Measurements from ENCODE around the gene OSGIN1.

The OSGIN1 gene

GRCh38 chr16:83925957-83926725 lies 26.9 kb upstream of the OSGIN1 start:
- in situ Hi-C loops (cut with MboI; ENCODE audit: low sequenced_read_pairs) = no loop called here

- in situ Hi-C loops (cut with MboI; ENCODE audit: low sequenced_read_pairs) = no loop called here
These were observed 26.2 kb upstream of the OSGIN1 start for GRCh38 chr16:83926726-83927397.

GRCh38 chr16:83928341-83929055 lies 24.5 kb upstream of the OSGIN1 start:
- in situ Hi-C loops (cut with MboI; ENCODE audit: low sequenced_read_pairs) = no loop called here

- in situ Hi-C loops (cut with MboI; ENCODE audit: low sequenced_read_pairs) = no loop called here
These were observed 23.1 kb upstream of the OSGIN1 start for GRCh38 chr16:83929811-83930555.

DNA sequence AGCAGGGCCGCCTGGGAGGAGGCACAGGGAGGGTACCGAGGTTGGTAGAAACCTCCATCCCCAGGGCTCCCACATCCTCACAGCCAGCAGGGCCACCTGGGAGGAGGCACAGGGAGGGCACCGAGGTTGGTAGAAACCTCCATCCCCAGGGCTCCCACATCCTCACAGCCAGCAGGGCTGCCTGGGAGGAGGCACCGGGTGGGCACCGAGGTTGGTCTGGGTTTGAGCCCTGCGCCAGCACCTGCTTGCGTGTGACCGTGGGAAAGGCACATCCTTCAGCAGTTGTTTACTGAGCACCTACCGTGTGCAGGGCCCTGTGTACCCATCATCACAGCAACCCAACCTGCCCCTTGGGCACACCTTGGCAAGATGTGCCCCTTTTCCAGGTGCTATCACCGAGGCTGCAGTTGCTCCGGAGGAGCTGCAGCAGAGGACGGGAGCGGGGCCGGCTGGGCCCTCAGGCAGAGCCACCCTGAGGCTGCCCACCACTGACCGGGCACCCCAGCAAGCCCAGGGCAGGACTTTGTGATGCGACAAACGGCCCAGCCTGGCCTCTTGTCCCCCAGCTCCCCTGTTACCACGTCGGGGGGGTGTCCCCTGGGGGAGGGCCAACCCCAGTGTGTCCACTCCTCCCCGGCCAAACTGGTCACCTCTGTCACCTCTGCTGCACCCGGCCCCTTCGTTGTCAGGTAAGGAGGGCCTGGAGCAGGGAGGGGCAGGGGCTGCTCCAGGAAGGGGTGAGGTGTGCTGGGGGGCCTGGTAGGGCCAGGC lies 22.1 kb upstream of the OSGIN1 start:
- in situ Hi-C loops (cut with MboI; ENCODE audit: low sequenced_read_pairs) = no loop called here

GRCh38 chr16:83931556-83931955 lies 21.5 kb upstream of the OSGIN1 start:
- in situ Hi-C loops (cut with MboI; ENCODE audit: low sequenced_read_pairs) = no loop called here

- in situ Hi-C loops (cut with MboI; ENCODE audit: low sequenced_read_pairs) = no loop called here
These were observed 20.7 kb upstream of the OSGIN1 start for GRCh38 chr16:83932304-83932703.

DNA sequence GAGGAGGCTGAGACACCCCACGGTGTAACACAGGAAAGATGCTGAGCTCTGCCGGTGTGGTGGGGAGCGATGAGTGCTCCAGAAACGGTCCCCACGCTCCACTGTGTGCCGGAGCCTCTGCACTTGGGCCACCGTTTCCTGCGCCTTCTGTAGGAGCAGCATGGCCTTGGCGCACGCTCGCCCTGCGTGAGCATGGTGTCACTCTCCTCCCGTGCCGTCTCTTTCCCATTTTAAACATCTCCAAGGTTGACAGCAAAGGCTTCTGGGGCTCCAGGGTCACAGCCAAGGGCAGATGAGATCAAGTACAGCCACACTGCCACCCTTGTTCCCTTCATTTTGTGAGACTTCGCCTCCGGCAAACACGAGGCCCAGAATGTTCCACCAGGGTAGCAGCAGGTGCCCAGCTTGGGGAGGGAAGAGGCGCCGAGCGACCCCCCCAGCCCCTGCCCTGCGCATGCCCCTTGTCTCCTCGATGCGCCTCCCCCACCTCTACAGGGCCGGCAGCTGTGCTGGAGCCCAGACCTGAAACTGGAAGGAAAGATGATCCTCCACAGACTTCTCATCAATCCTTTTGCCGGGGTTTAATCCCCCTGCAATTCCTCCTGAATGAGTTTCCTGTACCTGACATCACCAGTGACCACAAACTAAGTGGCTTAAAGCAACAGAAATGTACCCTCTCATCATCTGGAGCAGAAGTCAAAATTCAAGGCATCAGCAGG lies 19.9 kb upstream of the OSGIN1 start:
- in situ Hi-C loops (cut with MboI; ENCODE audit: low sequenced_read_pairs) = no loop called here

- in situ Hi-C loops (cut with MboI; ENCODE audit: low sequenced_read_pairs) = no loop called here
These were observed 19.0 kb upstream of the OSGIN1 start for GRCh38 chr16:83933885-83934683.

- in situ Hi-C loops (cut with MboI; ENCODE audit: low sequenced_read_pairs) = no loop called here
These were observed 18.4 kb upstream of the OSGIN1 start for GRCh38 chr16:83934684-83934977.

DNA sequence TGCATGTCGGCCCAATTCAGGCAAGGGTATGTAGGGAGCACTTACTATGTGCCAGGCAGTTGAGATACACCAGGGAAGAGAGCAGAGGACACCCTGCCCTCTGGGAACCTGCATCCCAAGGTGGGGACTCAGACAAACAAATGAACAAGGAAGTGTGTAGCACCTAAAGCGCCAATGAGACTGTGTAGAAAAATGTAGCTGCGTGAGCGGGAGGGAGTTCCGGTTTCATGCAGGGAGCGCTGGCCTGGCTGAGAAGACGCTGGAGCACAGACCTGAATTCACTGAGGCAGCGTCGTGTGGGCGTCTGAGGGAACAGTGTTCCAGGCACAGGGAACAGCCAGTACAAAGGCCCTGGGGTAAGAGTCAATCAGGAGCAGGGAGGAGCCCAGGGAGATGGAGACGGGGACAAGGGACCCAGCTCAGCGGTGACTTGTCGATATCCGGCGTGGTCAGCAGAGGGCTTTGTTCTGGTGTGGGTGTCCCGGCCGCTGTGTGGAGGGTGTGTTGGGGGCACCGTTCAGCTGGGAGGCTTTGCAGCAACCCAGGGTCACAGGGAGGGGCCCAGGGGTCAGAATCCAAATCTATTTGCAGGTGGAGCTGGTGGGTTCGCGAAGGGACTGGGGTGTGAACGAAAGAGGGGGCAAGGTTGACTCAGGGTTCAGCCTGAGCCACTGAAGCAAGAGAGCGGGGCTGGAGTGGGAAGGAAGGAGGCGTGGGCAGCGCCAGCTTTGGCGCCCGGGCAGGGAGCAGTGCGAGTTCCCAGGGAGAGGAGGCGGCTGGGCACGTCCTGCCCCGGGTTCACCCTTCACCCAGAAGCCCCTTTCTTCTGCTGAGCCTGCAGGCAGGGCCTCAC lies 17.8 kb upstream of the OSGIN1 start:
- in situ Hi-C loops (cut with MboI; ENCODE audit: low sequenced_read_pairs) = no loop called here

DNA sequence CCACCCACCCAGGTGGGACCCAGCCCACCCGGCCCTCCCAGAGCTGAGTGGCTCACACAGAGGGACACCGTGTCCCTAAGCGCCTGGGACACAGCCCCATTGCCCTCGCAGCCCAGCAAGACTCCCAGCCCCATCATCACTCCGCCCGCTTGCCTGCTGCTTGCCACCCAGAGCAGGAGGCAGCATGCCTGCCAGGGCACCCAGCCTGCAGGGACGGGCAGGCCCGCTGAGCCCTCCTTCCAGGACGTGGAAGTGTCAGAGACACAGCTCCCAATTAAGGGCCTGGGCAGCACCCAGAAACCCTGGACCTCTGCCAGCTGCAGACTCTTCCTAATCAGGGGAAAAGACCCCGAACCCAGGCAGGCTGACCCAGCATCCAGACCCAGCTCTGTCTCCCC lies 17.2 kb upstream of the OSGIN1 start:
- in situ Hi-C loops (cut with MboI; ENCODE audit: low sequenced_read_pairs) = no loop called here

DNA sequence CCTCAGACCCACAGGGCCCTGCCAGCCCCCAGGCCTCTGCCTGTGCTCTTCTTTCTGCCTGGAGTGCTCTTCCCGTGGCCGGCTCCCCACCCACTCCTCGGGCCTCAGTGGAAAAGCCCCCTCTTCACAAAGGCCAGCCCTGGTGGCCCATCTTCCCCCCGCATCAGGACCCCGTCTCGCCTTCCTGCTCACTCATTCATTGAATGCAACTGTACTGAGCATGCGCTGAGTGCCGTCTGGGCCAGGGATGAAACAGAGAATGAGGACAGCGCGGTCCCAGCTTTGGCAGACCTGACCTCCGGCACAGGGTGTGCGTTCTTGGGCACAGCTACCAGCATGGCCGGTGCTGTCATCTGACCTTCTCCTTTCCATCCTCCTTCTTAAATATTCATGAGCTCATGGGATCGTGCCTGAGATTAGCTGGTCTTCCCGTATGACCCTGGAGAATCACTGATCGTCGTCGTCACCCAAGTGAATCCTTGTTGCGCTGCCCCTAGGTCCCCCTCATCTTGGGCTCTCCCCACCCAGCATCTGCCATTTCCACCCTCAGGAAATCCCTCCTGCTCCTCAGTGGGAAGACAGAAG lies 16.4 kb upstream of the OSGIN1 start:
- in situ Hi-C loops (cut with MboI; ENCODE audit: low sequenced_read_pairs) = no loop called here

DNA sequence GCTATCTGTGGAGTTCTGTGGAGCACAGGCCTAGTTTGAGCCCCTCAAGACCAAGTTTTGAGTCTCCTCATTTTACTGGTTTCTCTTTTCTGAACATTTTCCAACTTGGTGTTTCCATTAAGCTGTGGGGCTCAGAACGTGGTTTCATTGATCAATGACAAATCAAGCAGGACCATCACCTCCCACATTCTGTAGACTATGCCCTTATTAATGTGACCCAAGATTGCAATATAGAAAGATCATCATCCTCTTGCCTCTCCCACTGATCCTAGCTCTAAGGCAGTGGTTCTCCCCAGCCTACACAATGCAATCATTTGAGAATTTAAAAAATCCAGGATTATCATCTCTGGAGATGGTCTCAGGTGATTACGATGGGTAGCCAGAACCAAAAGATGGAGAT lies 15.8 kb upstream of the OSGIN1 start:
- in situ Hi-C loops (cut with MboI; ENCODE audit: low sequenced_read_pairs) = no loop called here

- in situ Hi-C loops (cut with MboI; ENCODE audit: low sequenced_read_pairs) = no loop called here
These were observed 14.8 kb upstream of the OSGIN1 start for GRCh38 chr16:83937922-83938885.

DNA sequence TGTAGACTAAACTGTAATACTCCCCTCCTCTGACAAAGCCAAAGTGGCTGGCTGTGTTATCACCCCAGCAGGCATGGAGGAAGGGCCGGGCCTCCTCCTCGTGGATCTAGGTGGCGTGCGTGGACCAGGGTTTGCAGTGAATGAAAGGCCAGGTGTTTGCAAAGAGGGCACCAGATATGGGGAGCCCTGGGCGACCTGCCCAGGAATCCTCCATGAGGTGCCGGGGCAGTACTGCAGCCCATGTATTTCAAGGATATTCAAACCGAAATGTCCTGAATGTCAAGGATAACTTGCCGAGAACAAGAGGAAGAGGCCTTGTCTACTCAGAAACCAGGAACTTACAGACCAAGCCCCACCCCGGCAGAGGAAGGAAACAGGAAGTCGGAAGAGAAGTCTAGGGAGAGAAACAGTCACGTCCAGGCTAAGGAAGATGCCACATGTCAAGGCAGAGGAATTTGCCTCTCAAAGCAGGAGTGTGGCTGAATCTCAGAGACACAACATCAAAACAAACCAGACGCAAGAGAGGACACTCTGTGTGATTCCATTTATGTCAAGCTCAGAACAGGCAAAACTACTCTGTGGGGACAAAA lies 13.7 kb upstream of the OSGIN1 start:
- in situ Hi-C loops (cut with MboI; ENCODE audit: low sequenced_read_pairs) = no loop called here
